K562 (cell line): ENCODE results near the gene AIG1. TPM values are rescaled to one million over a fixed set of nuclear protein-coding genes. Genes with fewer than 3 reads are reported as not detected.

Source experiments
- BHLHE40 ChIP-seq: IDR thresholded peaks from 2 replicates; pipeline ENCODE4 v1.6.1; 2011; ENCODE audit warnings: low read length, improper control_type of control experiment
- CBX5 ChIP-seq: IDR thresholded peaks from 2 replicates; pipeline ENCODE4 v1.6.1; 2014; ENCODE audit warnings: low read depth, borderline replicate concordance
- CHD4 ChIP-seq: fragments of 200-600 bp; sonication (generic); IDR thresholded peaks from 3 replicates; pipeline ENCODE4 v1.6.1; 2012; ENCODE audit warnings: low read depth, mild to moderate bottlenecking, mixed read lengths, low read length, inconsistent platforms; ENCODE audit not compliant: insufficient read depth, insufficient replicate concordance, poor library complexity, severe bottlenecking
- CSDE1 ChIP-seq, 2 experiments: fragments of 450-650 bp; IDR thresholded peaks; 2 replicates each; pipeline ENCODE4 v1.6.1; 2016; ENCODE audit warnings: mild to moderate bottlenecking in 1 of 2
- ELF1 ChIP-seq: fragments of 200-800 bp; sonication (Bioruptor generic); IDR thresholded peaks from 2 replicates; pipeline ENCODE4 v1.6.1; 2016; ENCODE audit warnings: missing genetic modification characterization, missing compliant biosample characterization
- ETS2 ChIP-seq: IDR thresholded peaks from 2 replicates; pipeline ENCODE4 v1.6.1; 2016; ENCODE audit warnings: borderline replicate concordance, missing genetic modification characterization, mild to moderate bottlenecking, moderate library complexity, missing compliant biosample characterization; ENCODE audit not compliant: poor library complexity, severe bottlenecking
- GTF2F1 ChIP-seq: IDR thresholded peaks from 2 replicates; pipeline ENCODE4 v1.6.1; 2011; ENCODE audit warnings: low read depth, low read length, improper control_type of control experiment
- HMGN3 ChIP-seq: IDR thresholded peaks from 2 replicates; pipeline ENCODE4 v1.6.1; 2011; ENCODE audit warnings: borderline replicate concordance, low read depth, mild to moderate bottlenecking, mixed read lengths, low read length; ENCODE audit not compliant: insufficient read length; ENCODE audit errors: extremely low read depth
- HNRNPLL ChIP-seq: fragments of 200-400 bp; formaldehyde crosslinking; IDR thresholded peaks from 2 replicates; pipeline ENCODE4 v1.6.1; 2017; ENCODE audit warnings: low read length, low read depth, mild to moderate bottlenecking; ENCODE audit not compliant: poor library complexity, severe bottlenecking
- KDM4B ChIP-seq, 2 experiments: fragments of 450-650 bp in 1 of 2; sonication (generic) in 1 of 2; IDR thresholded peaks; 2 replicates each; pipeline ENCODE4 v1.6.1; 2016 to 2017; ENCODE audit warnings: borderline replicate concordance in 2 of 2, antibody characterized with exemption in 1 of 2, low read depth in 1 of 2, mild to moderate bottlenecking in 1 of 2
- KHSRP ChIP-seq: fragments of 450-650 bp; IDR thresholded peaks from 2 replicates; pipeline ENCODE4 v1.6.1; 2017
- MAFG ChIP-seq: fragments of 450-650 bp; conservative IDR thresholded peaks from 2 replicates; pipeline ENCODE4 v1.6.1; 2016; ENCODE audit warnings: missing genetic modification characterization, missing compliant biosample characterization
- PTBP1 ChIP-seq: fragments of 200-400 bp; formaldehyde crosslinking; IDR thresholded peaks from 2 replicates; pipeline ENCODE4 v1.6.1; 2017; ENCODE audit warnings: low read depth, low read length
- SRSF1 ChIP-seq: fragments of 200-400 bp; formaldehyde crosslinking; IDR thresholded peaks from 2 replicates; pipeline ENCODE4 v1.6.1; 2017; ENCODE audit warnings: mild to moderate bottlenecking, low read depth, low read length, moderate library complexity
- ZBTB11 ChIP-seq, 3 experiments: fragments of 200-800 bp in 1 of 3; fragments of 250-450 bp in 1 of 3; fragments of 450-650 bp in 1 of 3; sonication (Bioruptor Pico) in 1 of 3; sonication (Bioruptor generic) in 1 of 3; formaldehyde crosslinking in 1 of 3; IDR thresholded peaks; 2 replicates each; pipeline versions ENCODE4 v1.6.1 to v1.8.0; 2016 to 2022; ENCODE audit warnings: mild to moderate bottlenecking in 2 of 3, missing genetic modification characterization in 2 of 3, missing compliant biosample characterization in 1 of 3, moderate library complexity in 1 of 3
- ZKSCAN1 ChIP-seq: fragments of 150-350 bp; IDR thresholded peaks from 2 replicates; pipeline ENCODE4 v1.6.1; 2016; ENCODE audit warnings: low read depth, low read length
- ZNF121 ChIP-seq: sonication (generic); formaldehyde crosslinking; conservative IDR thresholded peaks from 2 replicates; pipeline ENCODE4 v1.8.0; 2022; ENCODE audit warnings: missing genetic modification reagents
- ZNF347 ChIP-seq: fragments of 450-650 bp; formaldehyde crosslinking; IDR thresholded peaks from 2 replicates; pipeline ENCODE4 v1.4.0; 2020; ENCODE audit warnings: low read depth, mild to moderate bottlenecking, moderate library complexity
- polyA plus RNA-seq, 8 experiments: library from polyadenylated mRNA; depleted of rRNA in 4 of 8; stranded (reverse) in 5 of 8; unstranded in 3 of 8; fragments of >200 nt; fragmentation: Nextera tagmentation in 2 of 8; fragmentation: Illumina TruSeq in 1 of 8; extraction: Ambion mirVana in 2 of 8; extraction: Trizol in 1 of 8; gene quantifications; 2 replicates each; pipeline versions ENCODE4 v1.2.1 to v1.2.3, GENCODE V29; 2011 to 2014; ENCODE audit warnings: inconsistent platforms in 1 of 8, missing spikeins in 1 of 8
- total RNA-seq, 7 experiments: library from RNA; depleted of rRNA in 6 of 7; stranded (reverse); fragments of >200 nt in 6 of 7; fragmentation: Illumina TruSeq in 2 of 7; extraction: Trizol in 2 of 7; gene quantifications; 2 replicates each; pipeline versions ENCODE4 v1.2.1 to v1.2.3, GENCODE V29; 2011 to 2021; ENCODE audit warnings: low replicate concordance in 1 of 7
- TF ChIP-seq, protein P1 (sequence below): fragments of 250-450 bp; sonication (Bioruptor Pico); IDR thresholded peaks from 2 replicates; pipeline ENCODE4 v1.8.0; 2021; ENCODE audit warnings: borderline replicate concordance, mild to moderate bottlenecking, moderate library complexity; ENCODE audit not compliant: poor library complexity, severe bottlenecking
- TF ChIP-seq, protein P2 (sequence below): fragments of 450-650 bp; IDR thresholded peaks from 2 replicates; pipeline ENCODE4 v1.6.1; 2016; ENCODE audit warnings: antibody characterized with exemption
- TF ChIP-seq, protein P3 (sequence below), 2 experiments: fragments of 250-450 bp in 1 of 2; fragments of 450-650 bp in 1 of 2; sonication (Bioruptor Pico) in 1 of 2; IDR thresholded peaks; 2 replicates each; pipeline versions ENCODE4 v1.6.1 to v1.8.0; 2016 to 2021; ENCODE audit warnings: mild to moderate bottlenecking in 2 of 2, moderate library complexity in 2 of 2, missing compliant biosample characterization in 1 of 2, missing genetic modification characterization in 1 of 2

Gene AIG1
- total and polyA plus RNA-seq, 9 of the 15 experiments (the other 6 are each of a cell fraction or from before 2014, with no cell fraction given) = 74.8 to 333 (median 127) TPM

DNA sequence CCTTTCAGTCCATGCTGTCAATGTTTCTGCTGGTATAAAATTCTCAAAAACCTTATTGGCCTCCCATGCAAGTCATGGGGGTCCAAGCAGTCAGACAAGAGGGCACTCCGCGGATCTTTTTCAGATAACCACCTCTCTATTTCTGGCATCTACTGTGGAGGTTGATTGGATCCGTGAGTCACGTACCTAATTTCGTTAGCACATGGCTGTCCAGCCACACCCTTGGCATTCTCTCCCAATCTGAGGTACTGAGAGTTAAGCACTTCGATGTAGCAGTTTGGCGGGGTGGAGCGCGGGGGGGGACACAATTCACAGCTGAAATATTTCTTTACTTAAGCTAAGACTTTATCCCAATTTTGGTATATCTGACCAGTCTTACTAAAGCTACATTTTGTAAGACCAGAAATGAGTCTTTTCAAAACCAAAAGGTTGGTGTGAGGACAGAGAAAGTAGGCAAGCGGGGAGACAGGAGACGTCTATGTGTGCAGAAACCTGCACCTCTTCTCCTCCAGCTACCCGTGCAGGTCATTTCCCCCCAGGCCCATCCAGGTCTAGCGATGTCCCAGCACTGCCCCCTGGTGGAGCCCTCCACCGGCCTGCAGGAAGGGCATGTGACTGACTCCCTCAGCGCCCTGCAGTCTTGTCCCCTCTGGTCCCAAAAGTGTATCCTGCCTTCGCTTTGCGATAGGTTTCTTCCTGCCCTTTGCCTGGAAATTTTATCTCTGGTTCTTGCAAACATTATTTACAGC, 276.7 kb downstream of the AIG1 start (continued):
- TF ChIP-seq CHD4 (no peak), BHLHE40 (no peak; the same call in 1 of the 2 replicates), GTF2F1 (no peak), HNRNPLL (no peak), PTBP1 (no peak), ZNF347 (no peak), CSDE1 (IDR thresholded peaks at IDR 0.05) (no peak), MAFG (tag) (no peak), ETS2 (tag) (no peak), ZKSCAN1 (no peak), SRSF1 (no peak), ELF1 (tag) (no peak), ZNF121 (CRISPR knock-in tag) (no peak), KDM4B (IDR thresholded peaks at IDR 0.05; ENCODE audit: borderline replicate concordance in 2 of 2, low read depth in 1 of 2) (no peak), HMGN3 (no peak), CBX5 (no peak), ZBTB11 (CRISPR knock-in tag; IDR thresholded peaks at IDR 0.05) (no peak), KHSRP (no peak)
- TF ChIP-seq, protein P1, sequence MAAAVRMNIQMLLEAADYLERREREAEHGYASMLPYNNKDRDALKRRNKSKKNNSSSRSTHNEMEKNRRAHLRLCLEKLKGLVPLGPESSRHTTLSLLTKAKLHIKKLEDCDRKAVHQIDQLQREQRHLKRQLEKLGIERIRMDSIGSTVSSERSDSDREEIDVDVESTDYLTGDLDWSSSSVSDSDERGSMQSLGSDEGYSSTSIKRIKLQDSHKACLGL (CRISPR knock-in tag) = no peak
- TF ChIP-seq, protein P2, sequence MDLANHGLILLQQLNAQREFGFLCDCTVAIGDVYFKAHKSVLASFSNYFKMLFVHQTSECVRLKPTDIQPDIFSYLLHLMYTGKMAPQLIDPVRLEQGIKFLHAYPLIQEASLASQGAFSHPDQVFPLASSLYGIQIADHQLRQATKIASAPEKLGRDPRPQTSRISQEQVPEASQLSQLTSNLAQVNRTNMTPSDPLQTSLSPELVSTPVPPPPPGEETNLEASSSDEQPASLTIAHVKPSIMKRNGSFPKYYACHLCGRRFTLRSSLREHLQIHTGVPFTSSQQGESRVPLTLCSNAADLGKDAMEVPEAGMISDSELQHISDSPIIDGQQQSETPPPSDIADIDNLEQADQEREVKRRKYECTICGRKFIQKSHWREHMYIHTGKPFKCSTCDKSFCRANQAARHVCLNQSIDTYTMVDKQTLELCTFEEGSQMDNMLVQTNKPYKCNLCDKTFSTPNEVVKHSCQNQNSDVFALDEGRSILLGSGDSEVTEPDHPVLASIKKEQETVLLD = no peak
- TF ChIP-seq, protein P3, sequence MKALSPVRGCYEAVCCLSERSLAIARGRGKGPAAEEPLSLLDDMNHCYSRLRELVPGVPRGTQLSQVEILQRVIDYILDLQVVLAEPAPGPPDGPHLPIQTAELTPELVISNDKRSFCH (CRISPR knock-in tag; IDR thresholded peaks at IDR 0.05) = no peak
- TF ChIP-seq, protein P3 (tag; IDR thresholded peaks at IDR 0.05) = no peak
